Measurements from ENCODE around the gene LY6G6C. TPM values are rescaled to one million over a fixed set of nuclear protein-coding genes. Genes with fewer than 3 reads are reported as not detected.
"Not testable (repeated sequence)": the region's sequence is repeated elsewhere in the genome, so short reads cannot be mapped to it uniquely, and the experiment has no call there.

Gene LY6G6C
- polyA plus RNA-seq, 4 donors: 0.45 to 0.74 (median 0.63) TPM; not detected in 1

- DNase-seq (ENCODE audit: low read depth in 4 of 4, low spot score in 3 of 4): not testable (repeated sequence)
Measured at GRCh38 chr6:31709157-31709556, 12.4 kb downstream of the LY6G6C start.

GRCh38 chr6:31708224-31708623 lies 13.3 kb downstream of the LY6G6C start:
- no peak for DNase-seq (ENCODE audit: low read depth in 4 of 4, low spot score in 3 of 4)

GRCh38 chr6:31707701-31708100 lies 13.8 kb downstream of the LY6G6C start:
- DNase-seq (ENCODE audit: low read depth in 4 of 4, low spot score in 3 of 4): no peak

- no peak for DNase-seq (ENCODE audit: low read depth in 4 of 4, low spot score in 3 of 4)
Measured at GRCh38 chr6:31706599-31706998, 14.9 kb downstream of the LY6G6C start, which contains the start of gene LY6G6F. LY6G6F (plus strand) TSS chr6:31706866; CDS start chr6:31706907, 41 bp downstream.

GRCh38 chr6:31705931-31706330 lies 15.6 kb downstream of the LY6G6C start:
- DNase-seq (ENCODE audit: low read depth in 4 of 4, low spot score in 3 of 4): no peak

GRCh38 chr6:31702819-31703716 lies 18.5 kb downstream of the LY6G6C start, which contains the start of gene ABHD16A:
ABHD16A (minus strand) TSS chr6:31703324; CDS start chr6:31703281, 43 bp downstream.
- DNase-seq (ENCODE audit: low read depth in 4 of 4, low spot score in 3 of 4): peak; percentile 97 to 99 (median 98)

- DNase-seq (ENCODE audit: low read depth in 4 of 4, low spot score in 3 of 4): no peak
Measured at GRCh38 chr6:31702405-31702818, 19.1 kb downstream of the LY6G6C start.

- no peak for DNase-seq (ENCODE audit: low read depth in 4 of 4, low spot score in 3 of 4)
Measured at GRCh38 chr6:31701666-31702404, 19.7 kb downstream of the LY6G6C start.

- DNase-seq (ENCODE audit: low read depth in 4 of 4, low spot score in 3 of 4): no peak
Measured at GRCh38 chr6:31700740-31701401, 20.7 kb downstream of the LY6G6C start.

- no peak for DNase-seq (ENCODE audit: low read depth in 4 of 4, low spot score in 3 of 4)
Measured at GRCh38 chr6:31697555-31697954, 24.0 kb downstream of the LY6G6C start.

- DNase-seq (ENCODE audit: low read depth in 4 of 4, low spot score in 3 of 4): no peak
Measured at GRCh38 chr6:31693535-31693934, 28.0 kb downstream of the LY6G6C start.

- no peak for DNase-seq (ENCODE audit: low read depth in 4 of 4, low spot score in 3 of 4)
Measured at GRCh38 chr6:31692886-31693285, 28.7 kb downstream of the LY6G6C start.

- DNase-seq (ENCODE audit: low read depth in 4 of 4, low spot score in 3 of 4): no peak
Measured at GRCh38 chr6:31692353-31692752, 29.2 kb downstream of the LY6G6C start.

GRCh38 chr6:31691564-31692108 lies 29.9 kb downstream of the LY6G6C start:
- DNase-seq (ENCODE audit: low read depth in 4 of 4, low spot score in 3 of 4): no peak

- DNase-seq (ENCODE audit: low read depth in 4 of 4, low spot score in 3 of 4): no peak
Measured at GRCh38 chr6:31691078-31691463, 30.5 kb downstream of the LY6G6C start.

- no peak for DNase-seq (ENCODE audit: low read depth in 4 of 4, low spot score in 3 of 4)
Measured at GRCh38 chr6:31690231-31691077, 31.1 kb downstream of the LY6G6C start.

GRCh38 chr6:31689249-31690110 lies 32.1 kb downstream of the LY6G6C start:
- no peak for DNase-seq (ENCODE audit: low read depth in 4 of 4, low spot score in 3 of 4)

- no peak for DNase-seq (ENCODE audit: low read depth in 4 of 4, low spot score in 3 of 4)
Measured at GRCh38 chr6:31687860-31688693, 33.5 kb downstream of the LY6G6C start.

All from left renal pelvis (tissue), 4 donors.